ENCODE measurements around the gene CDKN2B-AS1. TPM values are rescaled to one million over a fixed set of nuclear protein-coding genes. Genes with fewer than 3 reads are reported as not detected.
A peak's percentile ranks its signal among the peaks of the same experiment; 100 is the strongest.
"Not testable (repeated sequence)": the region's sequence is repeated elsewhere in the genome, so short reads cannot be mapped to it uniquely, and the experiment has no call there.

The CDKN2B-AS1 gene
- 100 to 1,000 TPM in 1 of 4 donors, 10 to 100 TPM in 3; 22.7 to 129 (median 52.0) TPM for total RNA-seq

GRCh38 chr9:21994556-21995005 lies at the start of gene CDKN2B-AS1:
TSS of gene CDKN2B-AS1 (plus strand) at chr9:21994791.
- no peak for TF ChIP-seq POLR2A (IDR thresholded peaks at IDR 0.05)
- TF ChIP-seq, protein P1, sequence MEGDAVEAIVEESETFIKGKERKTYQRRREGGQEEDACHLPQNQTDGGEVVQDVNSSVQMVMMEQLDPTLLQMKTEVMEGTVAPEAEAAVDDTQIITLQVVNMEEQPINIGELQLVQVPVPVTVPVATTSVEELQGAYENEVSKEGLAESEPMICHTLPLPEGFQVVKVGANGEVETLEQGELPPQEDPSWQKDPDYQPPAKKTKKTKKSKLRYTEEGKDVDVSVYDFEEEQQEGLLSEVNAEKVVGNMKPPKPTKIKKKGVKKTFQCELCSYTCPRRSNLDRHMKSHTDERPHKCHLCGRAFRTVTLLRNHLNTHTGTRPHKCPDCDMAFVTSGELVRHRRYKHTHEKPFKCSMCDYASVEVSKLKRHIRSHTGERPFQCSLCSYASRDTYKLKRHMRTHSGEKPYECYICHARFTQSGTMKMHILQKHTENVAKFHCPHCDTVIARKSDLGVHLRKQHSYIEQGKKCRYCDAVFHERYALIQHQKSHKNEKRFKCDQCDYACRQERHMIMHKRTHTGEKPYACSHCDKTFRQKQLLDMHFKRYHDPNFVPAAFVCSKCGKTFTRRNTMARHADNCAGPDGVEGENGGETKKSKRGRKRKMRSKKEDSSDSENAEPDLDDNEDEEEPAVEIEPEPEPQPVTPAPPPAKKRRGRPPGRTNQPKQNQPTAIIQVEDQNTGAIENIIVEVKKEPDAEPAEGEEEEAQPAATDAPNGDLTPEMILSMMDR (IDR thresholded peaks at IDR 0.05): no peak
- DNase-seq: peak; percentile 65 to 77 (median 74)
- H3K36me3 ChIP-seq: no peaks in the 10 kb centered on the region
- H3K9me3 ChIP-seq: no peaks in the 10 kb centered on the region
- peak within 1 kb of the TSS; percentile 87 to 93 (median 89) for H3K27ac ChIP-seq
- H3K4me3 ChIP-seq: peak within 1 kb of the TSS; percentile 79 to 84 (median 82)
- peaks cover 0 to 10% (median 0%) of the 10 kb centered on the region in 4 donors for H3K4me1 ChIP-seq
- H3K27me3 ChIP-seq: peaks cover 0 to 4% of the 10 kb centered on the region in 2 donors

GRCh38 chr9:21945606-21946005 lies 49.0 kb upstream of the CDKN2B-AS1 start:
- H3K27ac ChIP-seq: no peak overlapping the region
- H3K27me3 ChIP-seq: no peaks in the 10 kb centered on the region
- no peaks in the 10 kb centered on the region for H3K36me3 ChIP-seq
- DNase-seq: no peak
- no peak overlapping the region for H3K4me3 ChIP-seq
- H3K4me1 ChIP-seq: no peaks in the 10 kb centered on the region
- H3K9me3 ChIP-seq: no peaks in the 10 kb centered on the region
- TF ChIP-seq, protein P1 (IDR thresholded peaks at IDR 0.05): no peak
- TF ChIP-seq POLR2A (IDR thresholded peaks at IDR 0.05): no peak

DNA sequence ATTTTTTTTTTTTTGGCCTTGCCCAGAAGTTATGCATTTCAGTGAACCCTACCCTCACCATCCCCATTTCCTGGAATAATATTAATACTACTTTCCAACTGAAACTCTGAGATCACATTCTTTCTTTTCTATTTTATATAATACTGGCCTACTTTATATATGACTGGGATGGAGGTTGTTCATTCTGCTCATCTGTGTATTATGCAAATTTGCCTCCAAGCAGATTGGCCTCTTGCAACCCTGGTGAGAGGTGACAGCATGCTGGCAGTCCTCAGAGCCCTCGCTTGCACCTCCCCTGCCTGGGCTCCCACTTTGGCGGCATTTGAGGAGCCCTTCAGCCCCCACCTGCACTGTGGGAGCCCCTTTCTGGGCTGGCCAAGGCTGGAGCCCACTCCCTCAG lies 35.8 kb upstream of the CDKN2B-AS1 start:
- no peak overlapping the region for H3K4me3 ChIP-seq
- H3K9me3 ChIP-seq: no peaks in the 10 kb centered on the region
- H3K27ac ChIP-seq: no peak overlapping the region
- H3K4me1 ChIP-seq: no peaks in the 10 kb centered on the region
- TF ChIP-seq POLR2A (IDR thresholded peaks at IDR 0.05): no peak
- TF ChIP-seq, protein P1 (IDR thresholded peaks at IDR 0.05): no peak
- DNase-seq: no peak
- no peaks in the 10 kb centered on the region for H3K36me3 ChIP-seq
- H3K27me3 ChIP-seq: no peaks in the 10 kb centered on the region

DNA sequence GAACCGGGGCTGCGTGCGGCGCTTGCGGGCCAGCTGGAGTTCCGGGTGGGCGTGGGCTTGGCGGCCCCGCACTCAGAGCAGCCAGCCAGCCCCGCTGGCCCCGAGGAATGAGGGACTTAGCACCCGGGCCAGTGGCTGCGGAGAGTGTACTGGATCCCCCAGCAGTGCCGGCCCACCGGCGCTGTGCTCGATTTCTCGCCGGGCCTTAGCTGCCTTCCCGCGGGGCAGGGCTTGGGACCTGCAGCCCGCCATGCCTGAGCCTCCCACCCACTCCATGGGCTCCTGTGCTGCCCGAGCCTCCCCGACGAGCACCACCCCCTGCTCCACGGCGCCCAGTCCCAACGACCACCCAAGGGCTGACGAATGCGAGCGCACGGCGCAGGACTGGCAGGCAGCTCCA lies 35.3 kb upstream of the CDKN2B-AS1 start:
- H3K4me3 ChIP-seq, H3K4me1 ChIP-seq, H3K9me3 ChIP-seq, H3K27ac ChIP-seq, H3K36me3 ChIP-seq, DNase-seq, H3K27me3 ChIP-seq: not testable (repeated sequence)

- Histone ChIP-seq H3K4me1 (peaks cover 0 to 11% (median 9%) of the 10 kb centered on the region in 4 donors), H3K27ac (no peak overlapping the region), H3K27me3 (peaks cover 0 to 16% of the 10 kb centered on the region in 2 donors), H3K36me3 (no peaks in the 10 kb centered on the region), H3K4me3 (no peak overlapping the region), H3K9me3 (no peaks in the 10 kb centered on the region)
- DNase-seq: no peak
- TF ChIP-seq POLR2A (IDR thresholded peaks at IDR 0.05): no peak
- TF ChIP-seq, protein P1 (IDR thresholded peaks at IDR 0.05): no peak
These were observed 33.0 kb upstream of the CDKN2B-AS1 start for GRCh38 chr9:21961569-21961968.

DNA sequence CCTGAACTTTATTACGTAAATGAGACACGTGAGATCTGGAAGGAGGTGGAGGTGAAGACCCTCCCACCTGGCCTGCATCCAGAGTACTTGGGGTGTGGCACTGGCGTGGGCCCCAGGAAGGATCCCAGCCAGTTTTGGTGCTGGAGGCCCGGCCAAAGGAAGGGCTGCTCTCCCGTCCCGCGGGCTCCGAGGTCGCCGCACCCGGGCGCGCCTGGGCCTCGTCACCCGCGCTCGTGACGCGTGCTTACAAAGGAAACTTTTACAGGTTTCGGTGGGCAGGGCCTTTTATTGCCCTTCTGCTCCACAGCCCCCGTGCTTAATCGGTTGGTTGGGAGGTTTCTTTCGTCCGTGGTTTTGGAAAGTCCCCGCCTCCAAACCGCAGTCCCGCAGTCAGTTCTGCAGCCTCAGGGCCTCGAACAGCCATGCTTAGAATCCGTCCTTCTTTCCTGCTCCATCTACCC lies 29.6 kb upstream of the CDKN2B-AS1 start:
- no peaks in the 10 kb centered on the region for H3K9me3 ChIP-seq
- peaks cover 0 to 11% (median 9%) of the 10 kb centered on the region in 4 donors for H3K4me1 ChIP-seq
- peaks cover 0 to 48% of the 10 kb centered on the region in 2 donors for H3K27me3 ChIP-seq
- H3K36me3 ChIP-seq: no peaks in the 10 kb centered on the region
- peak overlapping the region; percentile 11 to 47 (median 42) for H3K4me3 ChIP-seq
- TF ChIP-seq, protein P1 (IDR thresholded peaks at IDR 0.05): no peak
- TF ChIP-seq POLR2A (IDR thresholded peaks at IDR 0.05): no peak
- DNase-seq: peak in 2 of 3 donors; percentile 59 to 65
- H3K27ac ChIP-seq: no peak overlapping the region

Data from Peyer's patch (tissue), 4 donors.